SKM-1 treated with dmso at 0.1 percent for 144 hours (cell line): ENCODE data around the gene HTR2B.
"Not testable (repeated sequence)": the region's sequence is repeated elsewhere in the genome, so short reads cannot be mapped to it uniquely, and the experiment has no call there.

Source experiments
- DNase-seq: peaks from one replicate; lab custom pipeline; 2025; ENCODE audit not compliant: unreplicated experiment; lab: John Stamatoyannopoulos, UW

The HTR2B gene

GRCh38 chr2:231133365-231134099 lies 8.7 kb upstream of the HTR2B start:
- no peak for DNase-seq

- DNase-seq: no peak
Measured at GRCh38 chr2:231132129-231132528, 7.3 kb upstream of the HTR2B start.

GRCh38 chr2:231130336-231131056 lies 5.7 kb upstream of the HTR2B start:
- DNase-seq: no peak

- no peak for DNase-seq
Measured at GRCh38 chr2:231129216-231129615, 4.4 kb upstream of the HTR2B start.

- no peak for DNase-seq
Measured at GRCh38 chr2:231128541-231128940, 3.7 kb upstream of the HTR2B start.

- no peak for DNase-seq
Measured at GRCh38 chr2:231127936-231128335, 3.1 kb upstream of the HTR2B start.

GRCh38 chr2:231127480-231127879 lies 2.6 kb upstream of the HTR2B start:
- DNase-seq: no peak

GRCh38 chr2:231126123-231126522 lies 1.3 kb upstream of the HTR2B start:
- no peak for DNase-seq

GRCh38 chr2:231123362-231123898 lies 1.4 kb downstream of the HTR2B start:
- DNase-seq: no peak

GRCh38 chr2:231118614-231118942 lies 6.3 kb downstream of the HTR2B start:
- DNase-seq: no peak

GRCh38 chr2:231117922-231118613 lies 6.8 kb downstream of the HTR2B start:
- no peak for DNase-seq

- no peak for DNase-seq
Measured at GRCh38 chr2:231117148-231117547, 7.7 kb downstream of the HTR2B start.

GRCh38 chr2:231115651-231116050 lies 9.2 kb downstream of the HTR2B start:
- DNase-seq: no peak

- DNase-seq: no peak
Measured at GRCh38 chr2:231113489-231113888, 11.4 kb downstream of the HTR2B start.

GRCh38 chr2:231111987-231112386 lies 12.9 kb downstream of the HTR2B start:
- no peak for DNase-seq

GRCh38 chr2:231110551-231110950 lies 14.3 kb downstream of the HTR2B start:
- no peak for DNase-seq

- DNase-seq: peak; percentile 39
Measured at GRCh38 chr2:231104115-231104713, 20.6 kb downstream of the HTR2B start.

- DNase-seq: no peak
Measured at GRCh38 chr2:231102772-231103171, 22.1 kb downstream of the HTR2B start.

- DNase-seq: no peak
Measured at GRCh38 chr2:231100990-231101389, 23.9 kb downstream of the HTR2B start.

- DNase-seq: not testable (repeated sequence)
Measured at GRCh38 chr2:231100321-231100720, 24.5 kb downstream of the HTR2B start.

- DNase-seq: no peak
Measured at GRCh38 chr2:231099918-231100317, 24.9 kb downstream of the HTR2B start.
